ENCODE results near the gene PPP1R9B.

GRCh38 chr17:50141026-50141744, 9.3 kb downstream of the PPP1R9B start:
- TF ChIP-seq CTCF (IDR thresholded peaks at IDR 0.05; ENCODE audit: low read depth, low read length, poor library complexity, severe bottlenecking) (no peak), EZH2phosphoT487 (IDR thresholded peaks at IDR 0.05; ENCODE audit: borderline replicate concordance, low read length) (no peak)
